ENCODE measurements around the gene ADAD2.

GRCh38 chr16:84175350-84176081, 15.4 kb upstream of the ADAD2 start:
- TF ChIP-seq, protein P1, sequence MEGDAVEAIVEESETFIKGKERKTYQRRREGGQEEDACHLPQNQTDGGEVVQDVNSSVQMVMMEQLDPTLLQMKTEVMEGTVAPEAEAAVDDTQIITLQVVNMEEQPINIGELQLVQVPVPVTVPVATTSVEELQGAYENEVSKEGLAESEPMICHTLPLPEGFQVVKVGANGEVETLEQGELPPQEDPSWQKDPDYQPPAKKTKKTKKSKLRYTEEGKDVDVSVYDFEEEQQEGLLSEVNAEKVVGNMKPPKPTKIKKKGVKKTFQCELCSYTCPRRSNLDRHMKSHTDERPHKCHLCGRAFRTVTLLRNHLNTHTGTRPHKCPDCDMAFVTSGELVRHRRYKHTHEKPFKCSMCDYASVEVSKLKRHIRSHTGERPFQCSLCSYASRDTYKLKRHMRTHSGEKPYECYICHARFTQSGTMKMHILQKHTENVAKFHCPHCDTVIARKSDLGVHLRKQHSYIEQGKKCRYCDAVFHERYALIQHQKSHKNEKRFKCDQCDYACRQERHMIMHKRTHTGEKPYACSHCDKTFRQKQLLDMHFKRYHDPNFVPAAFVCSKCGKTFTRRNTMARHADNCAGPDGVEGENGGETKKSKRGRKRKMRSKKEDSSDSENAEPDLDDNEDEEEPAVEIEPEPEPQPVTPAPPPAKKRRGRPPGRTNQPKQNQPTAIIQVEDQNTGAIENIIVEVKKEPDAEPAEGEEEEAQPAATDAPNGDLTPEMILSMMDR (IDR thresholded peaks at IDR 0.05) = peak; percentile 36 to 90 (median 74)
- TF ChIP-seq POLR2A (IDR thresholded peaks at IDR 0.05) = no peak

Measured in esophagus squamous epithelium (tissue), 4 donors.